ENCODE data around the gene NFATC2.

The NFATC2 gene

GRCh38 chr20:51511861-51512619 is 30.5 kb downstream of the NFATC2 start:
- WGBS (ENCODE audit: insufficient coverage) = 100% methylated on average over 7 of the region's 10 CpGs
- no peak overlapping the region for H3K27ac ChIP-seq (ENCODE audit: insufficient read depth in 1 of 2, low read depth in 1 of 2, low read length in 2 of 2, poor library complexity in 1 of 2, severe bottlenecking in 2 of 2)
- CTCF ChIA-PET = interaction anchor here (0.8 to 3.3 kb wide), 5 partner anchors 11 to 28 kb away, joined by 3 to 13 read pairs (median 5); no protein-coding TSS in a partner anchor
- H3K9me3 ChIP-seq (ENCODE audit: control extremely low read depth in 1 of 5, control insufficient read depth in 4 of 5, insufficient read depth in 2 of 5, low read depth in 1 of 5, low read length in 4 of 5) = no peaks in the 10 kb centered on the region
- DNase-seq = no peak
- peaks cover 8 to 83% (median 57%) of the 10 kb centered on the region in 4 experiments for H3K36me3 ChIP-seq (ENCODE audit: control insufficient read depth in 4 of 4, insufficient read depth in 4 of 4, low read length in 3 of 4)
- H3K4me1 ChIP-seq (ENCODE audit: control extremely low read depth in 1 of 4, control insufficient read depth in 4 of 4, insufficient read depth in 4 of 4, low read length in 3 of 4) = peaks cover 2 to 19% (median 10%) of the 10 kb centered on the region in 4 experiments
- no peaks in the 10 kb centered on the region for H3K27me3 ChIP-seq (replicated peaks in 2 of 5; ENCODE audit: control insufficient read depth in 4 of 5, insufficient read depth in 5 of 5, low read length in 4 of 5)
- no peak overlapping the region for H3K4me3 ChIP-seq (ENCODE audit: control insufficient read depth in 1 of 7, extremely low read depth in 1 of 7, insufficient read depth in 4 of 7, low read depth in 2 of 7, low read length in 6 of 7)
- POLR2A ChIA-PET = interaction anchor here (1.1 kb wide), 1 partner anchor 29 kb away, joined by 3 read pairs; no protein-coding TSS in a partner anchor

- Histone ChIP-seq H3K9me3 (ENCODE audit: control extremely low read depth in 1 of 5, control insufficient read depth in 4 of 5, insufficient read depth in 2 of 5, low read depth in 1 of 5, low read length in 4 of 5) (no peaks in the 10 kb centered on the region), H3K4me3 (ENCODE audit: control insufficient read depth in 1 of 7, extremely low read depth in 1 of 7, insufficient read depth in 4 of 7, low read depth in 2 of 7, low read length in 6 of 7) (no peak overlapping the region), H3K4me1 (ENCODE audit: control extremely low read depth in 1 of 4, control insufficient read depth in 4 of 4, insufficient read depth in 4 of 4, low read length in 3 of 4) (peaks cover 2 to 19% (median 10%) of the 10 kb centered on the region in 4 experiments), H3K27ac (ENCODE audit: insufficient read depth in 1 of 2, low read depth in 1 of 2, low read length in 2 of 2, poor library complexity in 1 of 2, severe bottlenecking in 2 of 2) (no peak overlapping the region), H3K36me3 (ENCODE audit: control insufficient read depth in 4 of 4, insufficient read depth in 4 of 4, low read length in 3 of 4) (peaks cover 3 to 83% (median 52%) of the 10 kb centered on the region in 4 experiments), H3K27me3 (replicated peaks in 2 of 5; ENCODE audit: control insufficient read depth in 4 of 5, insufficient read depth in 5 of 5, low read length in 4 of 5) (no peaks in the 10 kb centered on the region)
- no peak for DNase-seq
- CTCF ChIA-PET = interaction anchor here (1.8 kb wide), 1 partner anchor 10 kb away, joined by 5 read pairs; no protein-coding TSS in a partner anchor
- WGBS (ENCODE audit: insufficient coverage) = 94% methylated on average over 5 of the region's 6 CpGs
- POLR2A ChIA-PET = no interaction called here
Observed at GRCh38 chr20:51510936-51511605, 31.4 kb downstream of the NFATC2 start.

GRCh38 chr20:51510169-51510568 is 32.4 kb downstream of the NFATC2 start:
- H3K36me3 ChIP-seq (ENCODE audit: control insufficient read depth in 4 of 4, insufficient read depth in 4 of 4, low read length in 3 of 4) = peaks cover 7 to 80% (median 57%) of the 10 kb centered on the region in 4 experiments
- H3K9me3 ChIP-seq (ENCODE audit: control extremely low read depth in 1 of 5, control insufficient read depth in 4 of 5, insufficient read depth in 2 of 5, low read depth in 1 of 5, low read length in 4 of 5) = no peaks in the 10 kb centered on the region
- H3K4me1 ChIP-seq (ENCODE audit: control extremely low read depth in 1 of 4, control insufficient read depth in 4 of 4, insufficient read depth in 4 of 4, low read length in 3 of 4) = peaks cover 2 to 19% (median 9%) of the 10 kb centered on the region in 4 experiments
- H3K27ac ChIP-seq (ENCODE audit: insufficient read depth in 1 of 2, low read depth in 1 of 2, low read length in 2 of 2, poor library complexity in 1 of 2, severe bottlenecking in 2 of 2) = no peak overlapping the region
- ChIA-PET CTCF (interaction anchor here (1.0 to 1.8 kb wide), 4 partner anchors 9 to 44 kb away, joined by 3 to 5 read pairs (median 4); no protein-coding TSS in a partner anchor), POLR2A (no interaction called here)
- WGBS (ENCODE audit: insufficient coverage) = 93% methylated on average over 6 of the region's 6 CpGs
- no peak overlapping the region for H3K4me3 ChIP-seq (ENCODE audit: control insufficient read depth in 1 of 7, extremely low read depth in 1 of 7, insufficient read depth in 4 of 7, low read depth in 2 of 7, low read length in 6 of 7)
- no peaks in the 10 kb centered on the region for H3K27me3 ChIP-seq (replicated peaks in 2 of 5; ENCODE audit: control insufficient read depth in 4 of 5, insufficient read depth in 5 of 5, low read length in 4 of 5)
- no peak for DNase-seq

GRCh38 chr20:51509208-51509607 is 33.3 kb downstream of the NFATC2 start:
- peaks cover 0 to 16% (median 9%) of the 10 kb centered on the region in 4 experiments for H3K4me1 ChIP-seq (ENCODE audit: control extremely low read depth in 1 of 4, control insufficient read depth in 4 of 4, insufficient read depth in 4 of 4, low read length in 3 of 4)
- WGBS (ENCODE audit: insufficient coverage) = 100% methylated on average over 1 of the region's 1 CpG

GRCh38 chr20:51508780-51509179 is 33.7 kb downstream of the NFATC2 start:
- WGBS (ENCODE audit: insufficient coverage) = 96% methylated on average over 6 of the region's 7 CpGs
- Histone ChIP-seq H3K4me3 (ENCODE audit: control insufficient read depth in 1 of 7, extremely low read depth in 1 of 7, insufficient read depth in 4 of 7, low read depth in 2 of 7, low read length in 6 of 7) (no peak overlapping the region), H3K27me3 (replicated peaks in 2 of 5; ENCODE audit: control insufficient read depth in 4 of 5, insufficient read depth in 5 of 5, low read length in 4 of 5) (no peaks in the 10 kb centered on the region), H3K4me1 (ENCODE audit: control extremely low read depth in 1 of 4, control insufficient read depth in 4 of 4, insufficient read depth in 4 of 4, low read length in 3 of 4) (peaks cover 0 to 14% (median 7%) of the 10 kb centered on the region in 4 experiments), H3K36me3 (ENCODE audit: control insufficient read depth in 4 of 4, insufficient read depth in 4 of 4, low read length in 3 of 4) (peaks cover 7 to 76% (median 55%) of the 10 kb centered on the region in 4 experiments), H3K9me3 (ENCODE audit: control extremely low read depth in 1 of 5, control insufficient read depth in 4 of 5, insufficient read depth in 2 of 5, low read depth in 1 of 5, low read length in 4 of 5) (no peaks in the 10 kb centered on the region), H3K27ac (ENCODE audit: insufficient read depth in 1 of 2, low read depth in 1 of 2, low read length in 2 of 2, poor library complexity in 1 of 2, severe bottlenecking in 2 of 2) (no peak overlapping the region)
- DNase-seq = no peak
- CTCF ChIA-PET = interaction anchor here (0.6 to 1.5 kb wide), 4 partner anchors 10 to 829 kb away, joined by 3 to 4 read pairs (median 3); no protein-coding TSS in a partner anchor
- POLR2A ChIA-PET = no interaction called here

More at GRCh38 chr20:51509208-51509607, 33.3 kb downstream of the NFATC2 start:
- POLR2A ChIA-PET = no interaction called here
- no peaks in the 10 kb centered on the region for H3K9me3 ChIP-seq (ENCODE audit: control extremely low read depth in 1 of 5, control insufficient read depth in 4 of 5, insufficient read depth in 2 of 5, low read depth in 1 of 5, low read length in 4 of 5)
- DNase-seq = no peak
- CTCF ChIA-PET = interaction anchor here (0.6 to 1.5 kb wide), 5 partner anchors 9 to 828 kb away, joined by 3 to 4 read pairs (median 3); no protein-coding TSS in a partner anchor
- no peaks in the 10 kb centered on the region for H3K27me3 ChIP-seq (replicated peaks in 2 of 5; ENCODE audit: control insufficient read depth in 4 of 5, insufficient read depth in 5 of 5, low read length in 4 of 5)
- no peak overlapping the region for H3K27ac ChIP-seq (ENCODE audit: insufficient read depth in 1 of 2, low read depth in 1 of 2, low read length in 2 of 2, poor library complexity in 1 of 2, severe bottlenecking in 2 of 2)
- no peak overlapping the region for H3K4me3 ChIP-seq (ENCODE audit: control insufficient read depth in 1 of 7, extremely low read depth in 1 of 7, insufficient read depth in 4 of 7, low read depth in 2 of 7, low read length in 6 of 7)
- H3K36me3 ChIP-seq (ENCODE audit: control insufficient read depth in 4 of 4, insufficient read depth in 4 of 4, low read length in 3 of 4) = peaks cover 7 to 79% (median 57%) of the 10 kb centered on the region in 4 experiments

GRCh38 chr20:51508158-51508557 is 34.4 kb downstream of the NFATC2 start:
- Histone ChIP-seq H3K27ac (ENCODE audit: insufficient read depth in 1 of 2, low read depth in 1 of 2, low read length in 2 of 2, poor library complexity in 1 of 2, severe bottlenecking in 2 of 2) (no peak overlapping the region), H3K4me1 (ENCODE audit: control extremely low read depth in 1 of 4, control insufficient read depth in 4 of 4, insufficient read depth in 4 of 4, low read length in 3 of 4) (peaks cover 0 to 10% (median 4%) of the 10 kb centered on the region in 4 experiments), H3K27me3 (replicated peaks in 2 of 5; ENCODE audit: control insufficient read depth in 4 of 5, insufficient read depth in 5 of 5, low read length in 4 of 5) (no peaks in the 10 kb centered on the region), H3K9me3 (ENCODE audit: control extremely low read depth in 1 of 5, control insufficient read depth in 4 of 5, insufficient read depth in 2 of 5, low read depth in 1 of 5, low read length in 4 of 5) (no peaks in the 10 kb centered on the region), H3K4me3 (ENCODE audit: control insufficient read depth in 1 of 7, extremely low read depth in 1 of 7, insufficient read depth in 4 of 7, low read depth in 2 of 7, low read length in 6 of 7) (no peak overlapping the region), H3K36me3 (ENCODE audit: control insufficient read depth in 4 of 4, insufficient read depth in 4 of 4, low read length in 3 of 4) (peaks cover 7 to 76% (median 52%) of the 10 kb centered on the region in 4 experiments)
- 99% methylated on average over 9 of the region's 17 CpGs for WGBS (ENCODE audit: insufficient coverage)
- CTCF ChIA-PET = interaction anchor here (2.1 kb wide), 1 partner anchor 34 kb away, joined by 13 read pairs; the partner anchor contains the start of gene NFATC2
- DNase-seq = no peak
- POLR2A ChIA-PET = no interaction called here

Data from common myeloid progenitor, CD34-positive (primary cell).